ENCODE results near the gene TBC1D32.

The TBC1D32 gene

DNA sequence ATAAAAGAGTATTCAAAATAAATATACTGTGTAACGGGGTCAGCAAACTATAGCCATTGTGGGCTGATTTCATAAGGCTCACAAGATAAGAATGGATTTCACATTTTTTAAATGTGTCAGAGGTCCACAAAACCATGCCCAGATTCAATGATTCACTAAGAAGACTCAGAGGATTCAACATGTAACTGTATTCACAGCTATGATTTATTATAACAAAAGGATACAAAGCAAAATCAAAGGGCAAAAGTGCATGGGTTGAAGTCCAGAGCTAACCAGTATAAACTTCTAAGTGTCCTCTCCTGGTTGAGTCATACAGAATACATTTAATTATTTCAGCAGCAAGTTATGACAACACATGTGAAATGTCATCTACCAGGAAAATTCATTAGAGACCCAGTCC, 49.2 kb downstream of the TBC1D32 start:
- Histone ChIP-seq H3K23ac (ENCODE audit: low read depth, low read length, poor library complexity) (no peak overlapping the region), H4K8ac (ENCODE audit: low read depth, low read length) (no peak overlapping the region), H2AFZ (ENCODE audit: low read length) (no peak overlapping the region), H2BK15ac (ENCODE audit: low read length) (no peak overlapping the region), H3K27me3 (ENCODE audit: control insufficient read depth in 3 of 3, insufficient read depth in 3 of 3, low read depth in 1 of 3, low read length in 3 of 3) (no peaks in the 10 kb centered on the region), H2BK120ac (ENCODE audit: low read depth, low read length) (no peak overlapping the region), H3K36me3 (replicated peaks in 1 of 2; ENCODE audit: control insufficient read depth in 2 of 2, insufficient read depth in 2 of 2, low read length in 2 of 2) (no peaks in the 10 kb centered on the region), H3K4me1 (ENCODE audit: control insufficient read depth in 2 of 2, insufficient read depth in 1 of 2, low read depth in 1 of 2, low read length in 2 of 2) (no peaks in the 10 kb centered on the region), H2AK5ac (ENCODE audit: low read depth, low read length) (no peak overlapping the region), H3K4ac (ENCODE audit: low read length) (no peak overlapping the region), H4K91ac (ENCODE audit: low read depth, low read length, poor library complexity) (no peak overlapping the region), H2BK5ac (ENCODE audit: low read length) (no peak overlapping the region), H3K9me3 (replicated peaks in 1 of 2; ENCODE audit: control insufficient read depth in 2 of 2, insufficient read depth in 1 of 2, low read depth in 1 of 2, low read length in 2 of 2) (no peaks in the 10 kb centered on the region), H3K18ac (ENCODE audit: low read length) (no peak overlapping the region), H3K4me2 (ENCODE audit: insufficient read depth, low read length, poor library complexity, severe bottlenecking) (no peak overlapping the region), H3K27ac (replicated peaks; ENCODE audit: low read length) (no peak overlapping the region), H3K14ac (ENCODE audit: low read length) (no peak overlapping the region), H3K4me3 (ENCODE audit: low read length in 2 of 2) (no peak overlapping the region), H3K79me1 (ENCODE audit: low read depth, low read length) (no peaks in the 10 kb centered on the region), H3K9ac (ENCODE audit: low read depth, low read length, poor library complexity) (no peak overlapping the region), H2BK12ac (ENCODE audit: low read length) (no peak overlapping the region)
- DNase-seq (ENCODE audit: low spot score): no peak
- no CpG with 5 or more reads among the region's 1 CpG for WGBS, 2 donors (ENCODE audit: extremely low coverage in 2 of 2, insufficient read length in 2 of 2, insufficient replicate concordance in 1 of 2)

DNA sequence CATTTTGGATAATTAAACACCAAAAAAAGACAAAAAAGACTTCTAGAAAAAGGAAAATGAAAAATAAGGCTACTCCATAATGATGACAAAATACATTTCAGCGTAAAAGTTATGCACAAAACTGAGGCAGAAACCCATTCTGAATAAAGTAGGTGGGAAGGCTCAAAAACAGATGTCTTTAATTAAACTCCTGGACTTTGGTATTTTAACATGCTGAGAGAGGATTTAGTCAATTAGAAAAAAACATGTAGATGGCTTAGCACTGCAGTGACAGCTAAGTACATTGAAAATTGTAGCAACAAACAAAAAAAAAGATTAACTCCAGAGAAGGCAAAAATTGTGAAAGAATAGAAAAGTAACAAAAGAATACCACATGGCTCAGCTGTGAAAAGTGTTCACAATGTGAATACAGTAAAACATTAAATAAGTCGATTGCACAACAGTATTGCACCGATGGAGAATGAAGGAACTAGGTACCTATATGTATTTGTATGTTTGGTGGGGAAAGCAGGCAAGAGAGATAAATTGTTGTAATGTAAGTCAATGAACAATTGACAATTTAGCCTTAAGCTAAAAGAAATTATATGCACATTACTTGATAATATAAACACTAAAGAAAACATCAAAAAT, 59.5 kb downstream of the TBC1D32 start:
- H2AK5ac ChIP-seq (ENCODE audit: low read depth, low read length): no peak overlapping the region
- H3K9me3 ChIP-seq (replicated peaks in 1 of 2; ENCODE audit: control insufficient read depth in 2 of 2, insufficient read depth in 1 of 2, low read depth in 1 of 2, low read length in 2 of 2): no peaks in the 10 kb centered on the region
- no peak overlapping the region for H4K91ac ChIP-seq (ENCODE audit: low read depth, low read length, poor library complexity)
- H3K23ac ChIP-seq (ENCODE audit: low read depth, low read length, poor library complexity): no peak overlapping the region
- no peak for DNase-seq (ENCODE audit: low spot score)
- no peak overlapping the region for H3K4me3 ChIP-seq (ENCODE audit: low read length in 2 of 2)
- no peak overlapping the region for H3K4ac ChIP-seq (ENCODE audit: low read length)
- H2AFZ ChIP-seq (ENCODE audit: low read length): no peak overlapping the region
- H3K18ac ChIP-seq (ENCODE audit: low read length): no peak overlapping the region
- H2BK120ac ChIP-seq (ENCODE audit: low read depth, low read length): no peak overlapping the region
- H2BK12ac ChIP-seq (ENCODE audit: low read length): no peak overlapping the region
- WGBS, 2 donors (ENCODE audit: extremely low coverage in 2 of 2, insufficient read length in 2 of 2, insufficient replicate concordance in 1 of 2): no CpG with 5 or more reads among the region's 3 CpGs
- no peak overlapping the region for H3K14ac ChIP-seq (ENCODE audit: low read length)
- H3K27ac ChIP-seq (replicated peaks; ENCODE audit: low read length): no peak overlapping the region
- no peaks in the 10 kb centered on the region for H3K4me1 ChIP-seq (ENCODE audit: control insufficient read depth in 2 of 2, insufficient read depth in 1 of 2, low read depth in 1 of 2, low read length in 2 of 2)
- no peaks in the 10 kb centered on the region for H3K79me1 ChIP-seq (ENCODE audit: low read depth, low read length)
- H2BK5ac ChIP-seq (ENCODE audit: low read length): no peak overlapping the region
- no peak overlapping the region for H4K8ac ChIP-seq (ENCODE audit: low read depth, low read length)
- no peak overlapping the region for H3K4me2 ChIP-seq (ENCODE audit: insufficient read depth, low read length, poor library complexity, severe bottlenecking)
- H3K9ac ChIP-seq (ENCODE audit: low read depth, low read length, poor library complexity): no peak overlapping the region
- no peak overlapping the region for H2BK15ac ChIP-seq (ENCODE audit: low read length)
- no peaks in the 10 kb centered on the region for H3K27me3 ChIP-seq (ENCODE audit: control insufficient read depth in 3 of 3, insufficient read depth in 3 of 3, low read depth in 1 of 3, low read length in 3 of 3)
- H3K36me3 ChIP-seq (replicated peaks in 1 of 2; ENCODE audit: control insufficient read depth in 2 of 2, insufficient read depth in 2 of 2, low read length in 2 of 2): no peaks in the 10 kb centered on the region

DNA sequence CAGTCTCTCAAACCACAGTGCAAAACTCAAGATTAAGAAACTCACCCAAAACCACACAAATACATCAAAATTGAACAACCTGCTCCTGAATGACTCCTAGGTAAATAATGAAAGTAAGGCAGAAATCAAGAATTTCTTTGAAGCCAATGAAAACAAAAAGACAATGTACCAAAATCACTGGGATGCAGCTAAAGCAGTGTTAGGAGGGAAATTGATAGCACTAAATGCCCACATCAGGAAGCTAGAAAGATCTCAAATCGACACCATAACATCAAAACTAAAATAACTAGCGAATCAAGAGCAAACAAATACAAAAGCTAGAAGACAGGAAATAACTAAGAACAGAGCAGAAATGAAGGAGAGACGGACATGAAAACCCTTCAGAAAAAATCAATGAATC, 70.5 kb downstream of the TBC1D32 start:
- H3K4me2 ChIP-seq (ENCODE audit: insufficient read depth, low read length, poor library complexity, severe bottlenecking): no peak overlapping the region
- no peak overlapping the region for H2AK5ac ChIP-seq (ENCODE audit: low read depth, low read length)
- H3K23ac ChIP-seq (ENCODE audit: low read depth, low read length, poor library complexity): no peak overlapping the region
- H3K14ac ChIP-seq (ENCODE audit: low read length): no peak overlapping the region
- H3K79me1 ChIP-seq (ENCODE audit: low read depth, low read length): no peaks in the 10 kb centered on the region
- no peak overlapping the region for H2BK15ac ChIP-seq (ENCODE audit: low read length)
- H3K9me3 ChIP-seq (replicated peaks in 1 of 2; ENCODE audit: control insufficient read depth in 2 of 2, insufficient read depth in 1 of 2, low read depth in 1 of 2, low read length in 2 of 2): peaks cover 3% of the 10 kb centered on the region in 2 donors
- no peak overlapping the region for H3K4me3 ChIP-seq (ENCODE audit: low read length in 2 of 2)
- H4K91ac ChIP-seq (ENCODE audit: low read depth, low read length, poor library complexity): no peak overlapping the region
- H3K9ac ChIP-seq (ENCODE audit: low read depth, low read length, poor library complexity): no peak overlapping the region
- H2BK12ac ChIP-seq (ENCODE audit: low read length): no peak overlapping the region
- no peak overlapping the region for H2AFZ ChIP-seq (ENCODE audit: low read length)
- no peaks in the 10 kb centered on the region for H3K36me3 ChIP-seq (replicated peaks in 1 of 2; ENCODE audit: control insufficient read depth in 2 of 2, insufficient read depth in 2 of 2, low read length in 2 of 2)
- H2BK5ac ChIP-seq (ENCODE audit: low read length): no peak overlapping the region
- no CpG with 5 or more reads among the region's 3 CpGs for WGBS, 2 donors (ENCODE audit: extremely low coverage in 2 of 2, insufficient read length in 2 of 2, insufficient replicate concordance in 1 of 2)
- no peak overlapping the region for H4K8ac ChIP-seq (ENCODE audit: low read depth, low read length)
- no peak overlapping the region for H2BK120ac ChIP-seq (ENCODE audit: low read depth, low read length)
- DNase-seq (ENCODE audit: low spot score): no peak
- H3K18ac ChIP-seq (ENCODE audit: low read length): no peak overlapping the region
- H3K27me3 ChIP-seq (ENCODE audit: control insufficient read depth in 3 of 3, insufficient read depth in 3 of 3, low read depth in 1 of 3, low read length in 3 of 3): no peaks in the 10 kb centered on the region
- H3K4ac ChIP-seq (ENCODE audit: low read length): no peak overlapping the region
- no peaks in the 10 kb centered on the region for H3K4me1 ChIP-seq (ENCODE audit: control insufficient read depth in 2 of 2, insufficient read depth in 1 of 2, low read depth in 1 of 2, low read length in 2 of 2)
- H3K27ac ChIP-seq (replicated peaks; ENCODE audit: low read length): no peak overlapping the region

DNA sequence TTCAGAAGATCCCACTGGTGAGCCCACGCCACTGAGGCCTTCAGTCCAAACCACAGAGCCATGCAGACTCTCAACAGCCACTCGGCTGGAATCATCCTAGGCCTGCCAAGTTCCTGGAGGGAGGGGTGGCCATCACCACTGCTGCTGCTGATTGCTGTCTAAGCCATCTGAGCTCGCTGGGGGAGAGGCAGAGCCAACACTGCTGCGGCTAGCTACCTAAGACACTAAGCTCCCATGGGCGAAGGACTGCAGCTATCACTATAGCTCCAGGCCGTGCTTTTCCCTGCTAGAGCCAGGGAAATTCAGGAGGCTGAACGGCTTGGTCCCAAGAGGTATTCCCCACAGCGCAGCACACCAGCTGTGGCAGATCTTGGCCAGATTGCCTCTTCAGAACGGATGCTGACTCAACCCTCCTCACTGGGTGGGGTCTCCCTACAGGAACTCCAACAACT, 73.6 kb downstream of the TBC1D32 start:
- Histone ChIP-seq H3K4me1 (ENCODE audit: control insufficient read depth in 2 of 2, insufficient read depth in 1 of 2, low read depth in 1 of 2, low read length in 2 of 2) (no peaks in the 10 kb centered on the region), H3K27ac (replicated peaks; ENCODE audit: low read length) (no peak overlapping the region), H2AK5ac (ENCODE audit: low read depth, low read length) (no peak overlapping the region), H2BK120ac (ENCODE audit: low read depth, low read length) (no peak overlapping the region), H3K9me3 (replicated peaks in 1 of 2; ENCODE audit: control insufficient read depth in 2 of 2, insufficient read depth in 1 of 2, low read depth in 1 of 2, low read length in 2 of 2) (peaks cover 0 to 3% of the 10 kb centered on the region in 2 donors), H4K91ac (ENCODE audit: low read depth, low read length, poor library complexity) (no peak overlapping the region), H2BK5ac (ENCODE audit: low read length) (no peak overlapping the region), H3K9ac (ENCODE audit: low read depth, low read length, poor library complexity) (no peak overlapping the region), H3K27me3 (ENCODE audit: control insufficient read depth in 3 of 3, insufficient read depth in 3 of 3, low read depth in 1 of 3, low read length in 3 of 3) (no peaks in the 10 kb centered on the region), H3K79me1 (ENCODE audit: low read depth, low read length) (no peaks in the 10 kb centered on the region), H2BK15ac (ENCODE audit: low read length) (no peak overlapping the region), H3K23ac (ENCODE audit: low read depth, low read length, poor library complexity) (no peak overlapping the region), H3K4me2 (ENCODE audit: insufficient read depth, low read length, poor library complexity, severe bottlenecking) (no peak overlapping the region), H2AFZ (ENCODE audit: low read length) (no peak overlapping the region), H2BK12ac (ENCODE audit: low read length) (no peak overlapping the region), H3K14ac (ENCODE audit: low read length) (no peak overlapping the region), H3K36me3 (replicated peaks in 1 of 2; ENCODE audit: control insufficient read depth in 2 of 2, insufficient read depth in 2 of 2, low read length in 2 of 2) (no peaks in the 10 kb centered on the region), H4K8ac (ENCODE audit: low read depth, low read length) (peak overlapping the region; percentile 43), H3K18ac (ENCODE audit: low read length) (no peak overlapping the region), H3K4ac (ENCODE audit: low read length) (no peak overlapping the region), H3K4me3 (ENCODE audit: low read length in 2 of 2) (no peak overlapping the region)
- WGBS, 2 donors (ENCODE audit: extremely low coverage in 2 of 2, insufficient read length in 2 of 2, insufficient replicate concordance in 1 of 2): no CpG with 5 or more reads among the region's 9 CpGs
- no peak for DNase-seq (ENCODE audit: low spot score)

Data from neuronal stem cell (in vitro differentiated cells).